ENCODE data around the gene CHCHD5. TPM values are rescaled to one million over a fixed set of nuclear protein-coding genes. Genes with fewer than 3 reads are reported as not detected.

CHCHD5 gene
- total RNA-seq, 1 donor from 2014 or later, result 30.7 TPM

GRCh38 chr2:112580084-112580483, 4.3 kb upstream of the CHCHD5 start:
- DNase-seq (ENCODE audit: extremely low spot score in 2 of 2), result no peak
- Histone ChIP-seq H3K4me3 (no peak overlapping the region), H3K36me3 (peaks cover 0 to 17% of the 10 kb centered on the region in 2 donors), H3K27ac (no peak overlapping the region), H3K27me3 (no peaks in the 10 kb centered on the region), H3K4me1 (peaks cover 19% of the 10 kb centered on the region), H3K9me3 (no peaks in the 10 kb centered on the region)
- intact Hi-C loops (cut with DNase I), result loop anchor here (10.0 kb wide), 1 partner anchor 95 kb away; the partner anchor contains the start of gene TTL
- TF ChIP-seq POLR2AphosphoS5 (IDR thresholded peaks at IDR 0.05; ENCODE audit: insufficient read depth in 1 of 2, low read depth in 1 of 2) (no peak), CTCF (IDR thresholded peaks at IDR 0.05) (no peak), POLR2A (IDR thresholded peaks at IDR 0.05) (no peak)

GRCh38 chr2:112582314-112582746, 2.1 kb upstream of the CHCHD5 start:
- H3K27ac ChIP-seq, result no peak overlapping the region
- intact Hi-C loops (cut with DNase I), result loop anchor here (10.0 kb wide), 1 partner anchor 98 kb away; the partner anchor contains the start of gene TTL
- no peaks in the 10 kb centered on the region for H3K36me3 ChIP-seq
- H3K27me3 ChIP-seq, result no peaks in the 10 kb centered on the region
- peaks cover 29% of the 10 kb centered on the region for H3K4me1 ChIP-seq
- TF ChIP-seq CTCF (IDR thresholded peaks at IDR 0.05) (peak; percentile 38 to 48 (median 47)), POLR2AphosphoS5 (IDR thresholded peaks at IDR 0.05; ENCODE audit: insufficient read depth in 1 of 2, low read depth in 1 of 2) (peak in 1 of 2 donors; percentile 18), POLR2A (IDR thresholded peaks at IDR 0.05) (no peak)
- no peak overlapping the region for H3K4me3 ChIP-seq
- DNase-seq (ENCODE audit: extremely low spot score in 2 of 2), result no peak
- no peaks in the 10 kb centered on the region for H3K9me3 ChIP-seq

- Histone ChIP-seq H3K4me3 (peak overlapping the region; percentile 60 to 64), H3K4me1 (peaks cover 29% of the 10 kb centered on the region), H3K27ac (peak overlapping the region; percentile 83), H3K36me3 (no peaks in the 10 kb centered on the region), H3K9me3 (no peaks in the 10 kb centered on the region), H3K27me3 (no peaks in the 10 kb centered on the region)
- intact Hi-C loops (cut with DNase I), result loop anchor here (10.0 kb wide), 1 partner anchor 99 kb away; the partner anchor contains the start of gene TTL
- DNase-seq (ENCODE audit: extremely low spot score in 2 of 2), result no peak
- TF ChIP-seq CTCF (IDR thresholded peaks at IDR 0.05), result no peak
- no peak for TF ChIP-seq POLR2A (IDR thresholded peaks at IDR 0.05)
- no peak for TF ChIP-seq POLR2AphosphoS5 (IDR thresholded peaks at IDR 0.05; ENCODE audit: insufficient read depth in 1 of 2, low read depth in 1 of 2)
These were observed 794 bp upstream of the CHCHD5 start for GRCh38 chr2:112583497-112584133.

GRCh38 chr2:112584891-112585250, 462 bp downstream of the CHCHD5 start:
- TF ChIP-seq CTCF (IDR thresholded peaks at IDR 0.05) (no peak), POLR2A (IDR thresholded peaks at IDR 0.05) (no peak), POLR2AphosphoS5 (IDR thresholded peaks at IDR 0.05; ENCODE audit: insufficient read depth in 1 of 2, low read depth in 1 of 2) (no peak)
- no peaks in the 10 kb centered on the region for H3K9me3 ChIP-seq
- intact Hi-C loops (cut with DNase I), result loop anchor here (10.0 kb wide), 1 partner anchor 100 kb away; the partner anchor contains the start of gene TTL
- DNase-seq (ENCODE audit: extremely low spot score in 2 of 2), result no peak
- no peaks in the 10 kb centered on the region for H3K36me3 ChIP-seq
- peak overlapping the region; percentile 60 to 64 for H3K4me3 ChIP-seq
- peaks cover 29% of the 10 kb centered on the region for H3K4me1 ChIP-seq
- H3K27me3 ChIP-seq, result no peaks in the 10 kb centered on the region
- peak overlapping the region; percentile 83 for H3K27ac ChIP-seq

- peak overlapping the region; percentile 60 to 64 for H3K4me3 ChIP-seq
- intact Hi-C loops (cut with DNase I), result loop anchor here (10.0 kb wide), 1 partner anchor 101 kb away; the partner anchor contains the start of gene TTL
- H3K36me3 ChIP-seq, result no peaks in the 10 kb centered on the region
- H3K9me3 ChIP-seq, result no peaks in the 10 kb centered on the region
- H3K4me1 ChIP-seq, result peaks cover 29% of the 10 kb centered on the region
- no peak overlapping the region for H3K27ac ChIP-seq
- TF ChIP-seq POLR2AphosphoS5 (IDR thresholded peaks at IDR 0.05; ENCODE audit: insufficient read depth in 1 of 2, low read depth in 1 of 2) (no peak), POLR2A (IDR thresholded peaks at IDR 0.05) (no peak), CTCF (IDR thresholded peaks at IDR 0.05) (no peak)
- no peaks in the 10 kb centered on the region for H3K27me3 ChIP-seq
- no peak for DNase-seq (ENCODE audit: extremely low spot score in 2 of 2)
These were observed 991 bp downstream of the CHCHD5 start for GRCh38 chr2:112585400-112585799.

Data from vagina (tissue), 2 donors.